Immature natural killer cell (primary cell): ENCODE results near the gene HSCB. TPM values are rescaled to one million over a fixed set of nuclear protein-coding genes. Genes with fewer than 3 reads are reported as not detected.
"Not testable (repeated sequence)": the region's sequence is repeated elsewhere in the genome, so short reads cannot be mapped to it uniquely, and the experiment has no call there.

Experiments used
- DNase-seq, 3 donors: peaks; one replicate each; pipeline ENCODE4 v3.0.0; 2022; ENCODE audit warnings: mixed read lengths in 1 of 3
- H3K27ac Mint-ChIP-seq, 6 donors: one replicate each; pipeline ENCODE4 v1.8.0; 2020; ENCODE audit warnings: mixed read lengths in 6 of 6, mild to moderate bottlenecking in 5 of 6, inconsistent platforms in 4 of 6, moderate library complexity in 3 of 6
- H3K27me3 Mint-ChIP-seq, 3 donors: one replicate each; pipeline ENCODE4 v1.8.0; 2020 to 2021; ENCODE audit warnings: low read depth in 3 of 3, mild to moderate bottlenecking in 3 of 3, mixed read lengths in 3 of 3, moderate library complexity in 3 of 3, inconsistent platforms in 1 of 3
- H3K36me3 Mint-ChIP-seq, 3 donors: one replicate each; pipeline ENCODE4 v1.8.0; 2020; ENCODE audit warnings: mixed read lengths in 3 of 3, inconsistent platforms in 2 of 3, mild to moderate bottlenecking in 2 of 3
- H3K4me1 Mint-ChIP-seq, 2 donors: one replicate each; pipeline ENCODE4 v1.8.0; 2020; ENCODE audit warnings: inconsistent platforms in 2 of 2, mild to moderate bottlenecking in 2 of 2, mixed read lengths in 2 of 2, moderate library complexity in 1 of 2
- H3K4me3 Mint-ChIP-seq, 5 donors: one replicate each; pipeline ENCODE4 v1.8.0; 2020; ENCODE audit warnings: mild to moderate bottlenecking in 5 of 5, mixed read lengths in 5 of 5, inconsistent platforms in 3 of 5, moderate library complexity in 3 of 5
- H3K9me3 Mint-ChIP-seq, 6 donors: one replicate each; pipeline ENCODE4 v1.8.0; 2020; ENCODE audit warnings: mild to moderate bottlenecking in 6 of 6, mixed read lengths in 6 of 6, inconsistent platforms in 4 of 6, moderate library complexity in 3 of 6
- polyA plus RNA-seq, 3 donors: library from polyadenylated mRNA; unstranded; fragments of 300-500 nt; fragmentation: Illumina TruSeq; gene quantifications; one replicate each; pipeline ENCODE4 v1.2.3, GENCODE V29; 2021

Gene HSCB
- polyA plus RNA-seq, 3 donors from 2014 or later = 32.5 to 36.3 (median 35.8) TPM

- Mint-ChIP-seq H3K4me3 (no peak overlapping the region), H3K4me1 (peaks cover 13 to 15% of the 10 kb centered on the region in 2 donors), H3K36me3 (peaks cover 12 to 19% (median 18%) of the 10 kb centered on the region in 3 donors), H3K27me3 (peaks cover 0 to 1% (median 0%) of the 10 kb centered on the region in 3 donors), H3K27ac (no peak overlapping the region), H3K9me3 (no peaks in the 10 kb centered on the region)
- DNase-seq = no peak
These were observed 23.8 kb upstream of the HSCB start for GRCh38 chr22:28718044-28718443.

GRCh38 chr22:28728002-28728401, 13.8 kb upstream of the HSCB start:
- Mint-ChIP-seq H3K36me3 (peaks cover 11 to 29% (median 18%) of the 10 kb centered on the region in 3 donors), H3K9me3 (no peaks in the 10 kb centered on the region), H3K27ac (no peak overlapping the region), H3K4me1 (peaks cover 14 to 17% of the 10 kb centered on the region in 2 donors), H3K4me3 (peak overlapping the region in 4 of 5 donors; percentile 5 to 71 (median 26)), H3K27me3 (peaks cover 0 to 5% (median 0%) of the 10 kb centered on the region in 3 donors)
- DNase-seq = no peak

GRCh38 chr22:28728621-28729313, 13.1 kb upstream of the HSCB start:
- peak overlapping the region in 4 of 6 donors; percentile 29 to 65 (median 55) for H3K27ac Mint-ChIP-seq
- peaks cover 14 to 17% of the 10 kb centered on the region in 2 donors for H3K4me1 Mint-ChIP-seq
- peak overlapping the region; percentile 3 to 71 (median 67) for H3K4me3 Mint-ChIP-seq

GRCh38 chr22:28730179-28730578, 11.7 kb upstream of the HSCB start:
- no peak for DNase-seq
- Mint-ChIP-seq H3K36me3 (peaks cover 10 to 27% (median 20%) of the 10 kb centered on the region in 3 donors), H3K4me1 (peaks cover 14 to 17% of the 10 kb centered on the region in 2 donors), H3K27ac (no peak overlapping the region), H3K4me3 (no peak overlapping the region), H3K27me3 (peaks cover 0 to 5% (median 0%) of the 10 kb centered on the region in 3 donors), H3K9me3 (no peaks in the 10 kb centered on the region)

More at GRCh38 chr22:28728621-28729313, 13.1 kb upstream of the HSCB start:
- Mint-ChIP-seq H3K36me3 (peaks cover 11 to 29% (median 23%) of the 10 kb centered on the region in 3 donors), H3K9me3 (no peaks in the 10 kb centered on the region), H3K27me3 (peaks cover 0 to 5% (median 0%) of the 10 kb centered on the region in 3 donors)
- peak; percentile 26 to 33 (median 26) for DNase-seq

- Mint-ChIP-seq H3K27me3 (peaks cover 0 to 3% (median 0%) of the 10 kb centered on the region in 3 donors), H3K4me3 (no peak overlapping the region), H3K36me3 (peaks cover 4 to 15% (median 11%) of the 10 kb centered on the region in 3 donors), H3K9me3 (no peaks in the 10 kb centered on the region), H3K4me1 (no peaks in the 10 kb centered on the region), H3K27ac (no peak overlapping the region)
- no peak for DNase-seq
These were observed 7.4 kb upstream of the HSCB start for GRCh38 chr22:28734393-28734792.

- DNase-seq = no peak
- Mint-ChIP-seq H3K27me3 (peaks cover under 1 to 3% (median under 1%) of the 10 kb centered on the region in 3 donors), H3K4me1 (peaks cover 7 to 9% of the 10 kb centered on the region in 2 donors), H3K27ac (peak overlapping the region in 1 of 6 donors; percentile 2), H3K4me3 (no peak overlapping the region), H3K9me3 (no peaks in the 10 kb centered on the region), H3K36me3 (peaks cover 4 to 15% (median 11%) of the 10 kb centered on the region in 3 donors)
These were observed 5.3 kb upstream of the HSCB start for GRCh38 chr22:28736301-28737155.

- no peak for DNase-seq
- Mint-ChIP-seq H3K9me3 (no peaks in the 10 kb centered on the region), H3K4me1 (peaks cover 17 to 19% of the 10 kb centered on the region in 2 donors), H3K4me3 (no peak overlapping the region), H3K27ac (no peak overlapping the region), H3K36me3 (peaks cover 4 to 15% (median 11%) of the 10 kb centered on the region in 3 donors), H3K27me3 (peaks cover 3 to 5% (median 4%) of the 10 kb centered on the region in 3 donors)
These were observed 4.1 kb upstream of the HSCB start for GRCh38 chr22:28737701-28738100.

- peaks cover 29 to 31% of the 10 kb centered on the region in 2 donors for H3K4me1 Mint-ChIP-seq
- not testable (repeated sequence) for H3K36me3 Mint-ChIP-seq, H3K27ac Mint-ChIP-seq, H3K9me3 Mint-ChIP-seq, DNase-seq, H3K27me3 Mint-ChIP-seq
- H3K4me3 Mint-ChIP-seq = peak overlapping the region in 2 of 5 donors; percentile 16 to 42
These were observed 3.0 kb upstream of the HSCB start for GRCh38 chr22:28738876-28739275.

GRCh38 chr22:28741200-28741784, 547 bp upstream of the HSCB start:
- no peaks in the 10 kb centered on the region for H3K9me3 Mint-ChIP-seq
- H3K4me1 Mint-ChIP-seq = peaks cover 34 to 44% of the 10 kb centered on the region in 2 donors
- peak overlapping the region; percentile 81 to 95 (median 90) for H3K27ac Mint-ChIP-seq
- H3K36me3 Mint-ChIP-seq = peaks cover 0 to 11% (median 5%) of the 10 kb centered on the region in 3 donors
- H3K4me3 Mint-ChIP-seq = peak overlapping the region; percentile 84 to 92 (median 88)
- no peak for DNase-seq
- peaks cover 3 to 5% (median 4%) of the 10 kb centered on the region in 3 donors for H3K27me3 Mint-ChIP-seq

- H3K36me3 Mint-ChIP-seq = peaks cover 0 to 14% (median 5%) of the 10 kb centered on the region in 3 donors
- H3K9me3 Mint-ChIP-seq = no peaks in the 10 kb centered on the region
- DNase-seq = no peak
These were observed 723 bp downstream of the HSCB start for GRCh38 chr22:28742562-28742962.

GRCh38 chr22:28743852-28744251, 2.0 kb downstream of the HSCB start:
- Mint-ChIP-seq H3K4me3 (peak overlapping the region; percentile 84 to 92 (median 88)), H3K36me3 (peaks cover 0 to 19% (median 5%) of the 10 kb centered on the region in 3 donors), H3K27me3 (peaks cover 2 to 4% (median 3%) of the 10 kb centered on the region in 3 donors), H3K9me3 (no peaks in the 10 kb centered on the region), H3K4me1 (peaks cover 47 to 60% of the 10 kb centered on the region in 2 donors), H3K27ac (peak overlapping the region; percentile 46 to 95 (median 84))
- no peak for DNase-seq

More at GRCh38 chr22:28742562-28742962, 723 bp downstream of the HSCB start:
- H3K4me3 Mint-ChIP-seq = peak overlapping the region; percentile 84 to 92 (median 88)
- H3K27me3 Mint-ChIP-seq = peaks cover 3 to 5% (median 4%) of the 10 kb centered on the region in 3 donors
- peaks cover 37 to 47% of the 10 kb centered on the region in 2 donors for H3K4me1 Mint-ChIP-seq
- H3K27ac Mint-ChIP-seq = peak overlapping the region; percentile 81 to 95 (median 90)

- peak overlapping the region in 1 of 5 donors; percentile 10 for H3K4me3 Mint-ChIP-seq
- H3K36me3 Mint-ChIP-seq = peaks cover 4 to 19% (median 8%) of the 10 kb centered on the region in 3 donors
- H3K4me1 Mint-ChIP-seq = peaks cover 27 to 43% of the 10 kb centered on the region in 2 donors
- H3K9me3 Mint-ChIP-seq = no peaks in the 10 kb centered on the region
- peak overlapping the region in 1 of 6 donors; percentile 31 for H3K27ac Mint-ChIP-seq
- no peak for DNase-seq
- peaks cover 0 to 4% (median 0%) of the 10 kb centered on the region in 3 donors for H3K27me3 Mint-ChIP-seq
These were observed 8.6 kb downstream of the HSCB start for GRCh38 chr22:28750471-28750881.

- H3K36me3 Mint-ChIP-seq, H3K9me3 Mint-ChIP-seq, H3K4me3 Mint-ChIP-seq, DNase-seq, H3K27me3 Mint-ChIP-seq: not testable (repeated sequence)
- peaks cover 8 to 17% of the 10 kb centered on the region in 2 donors for H3K4me1 Mint-ChIP-seq
- peak overlapping the region in 1 of 6 donors; percentile 36 for H3K27ac Mint-ChIP-seq
These were observed 12.7 kb downstream of the HSCB start for GRCh38 chr22:28754512-28754911.
